ENCODE measurements around the gene SORCS2. TPM values are rescaled to one million over a fixed set of nuclear protein-coding genes. Genes with fewer than 3 reads are reported as not detected.

Gene SORCS2
- total RNA-seq, 1 donor from 2014 or later = 1.2 TPM

DNA sequence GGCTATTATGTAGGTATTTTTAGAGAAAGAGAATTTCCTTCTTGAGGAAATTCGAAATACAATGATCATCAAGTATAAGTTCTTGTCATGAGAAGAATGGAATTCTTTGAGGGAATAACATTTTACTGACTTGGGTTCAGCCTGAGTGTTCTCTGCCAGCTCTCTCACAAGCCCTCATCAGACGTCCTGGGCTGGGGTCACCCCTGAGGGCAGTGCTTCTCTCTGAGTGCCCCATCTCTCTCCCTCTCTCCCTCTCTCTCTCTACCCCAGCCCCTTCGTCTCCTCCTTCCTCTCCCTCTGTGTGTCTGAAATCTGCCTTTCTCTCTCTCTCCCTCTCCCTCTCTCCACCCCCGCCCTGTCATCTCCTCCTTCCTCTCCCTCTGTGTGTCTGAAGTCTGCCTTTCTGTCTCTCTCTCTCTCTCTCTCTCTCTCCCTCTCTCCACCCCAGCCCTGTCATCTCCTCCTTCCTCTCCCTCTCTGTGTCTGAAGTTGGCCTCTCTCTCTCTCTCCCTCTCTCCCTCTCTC, 484.1 kb downstream of the SORCS2 start:
- no peak for ATAC-seq (ENCODE audit: poor library complexity)
- intact Hi-C loops (cut with DNase I) = no loop called here
- DNase-seq = no peak

DNA sequence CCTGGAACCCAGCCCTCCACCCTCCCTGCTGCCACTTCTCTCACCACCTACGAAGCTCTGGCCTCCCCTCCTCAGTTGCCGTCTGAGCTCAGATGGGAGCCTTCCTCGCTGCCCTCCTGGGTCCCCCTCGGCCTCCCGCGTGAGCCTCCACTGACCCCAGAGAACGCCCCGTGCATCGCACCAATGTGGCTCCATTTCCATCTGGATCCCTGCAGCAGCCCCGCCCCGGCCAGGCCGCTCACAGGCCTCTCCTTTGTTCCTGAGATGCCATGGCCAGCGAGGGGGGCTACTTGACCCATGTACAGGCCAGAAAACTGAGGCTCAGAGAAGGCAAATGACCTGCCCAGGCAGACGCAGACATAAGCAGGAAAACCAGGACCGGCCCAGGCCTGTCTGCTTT, 484.7 kb downstream of the SORCS2 start:
- DNase-seq = no peak
- ATAC-seq (ENCODE audit: poor library complexity) = no peak
- intact Hi-C loops (cut with DNase I) = no loop called here

DNA sequence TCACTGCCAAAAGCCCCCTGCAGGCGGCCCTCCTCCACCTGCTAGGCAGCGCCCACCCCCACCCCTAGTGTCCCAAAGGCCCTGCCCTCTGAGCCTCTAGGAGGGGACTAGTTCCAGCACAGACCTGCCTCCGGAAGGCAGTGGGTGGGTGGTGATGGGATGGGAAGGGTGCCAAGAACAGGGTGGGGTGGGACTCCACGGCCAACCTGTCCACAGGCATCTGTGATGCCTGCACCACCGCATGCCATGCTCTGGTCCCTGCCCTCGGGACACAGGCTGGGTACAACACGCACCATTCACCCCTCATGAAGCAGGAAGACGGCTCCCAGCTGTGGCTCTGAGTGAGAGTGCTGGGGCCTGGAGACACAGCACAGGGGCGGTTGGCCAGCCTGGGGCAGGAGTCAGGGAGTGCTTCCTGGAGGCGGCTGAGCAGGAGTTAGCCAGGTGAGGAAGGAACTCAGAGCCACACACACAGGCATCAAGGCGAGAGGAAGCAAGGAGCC, 485.5 kb downstream of the SORCS2 start:
- intact Hi-C loops (cut with DNase I) = no loop called here
- ATAC-seq (ENCODE audit: poor library complexity) (no peak), DNase-seq (no peak)

DNA sequence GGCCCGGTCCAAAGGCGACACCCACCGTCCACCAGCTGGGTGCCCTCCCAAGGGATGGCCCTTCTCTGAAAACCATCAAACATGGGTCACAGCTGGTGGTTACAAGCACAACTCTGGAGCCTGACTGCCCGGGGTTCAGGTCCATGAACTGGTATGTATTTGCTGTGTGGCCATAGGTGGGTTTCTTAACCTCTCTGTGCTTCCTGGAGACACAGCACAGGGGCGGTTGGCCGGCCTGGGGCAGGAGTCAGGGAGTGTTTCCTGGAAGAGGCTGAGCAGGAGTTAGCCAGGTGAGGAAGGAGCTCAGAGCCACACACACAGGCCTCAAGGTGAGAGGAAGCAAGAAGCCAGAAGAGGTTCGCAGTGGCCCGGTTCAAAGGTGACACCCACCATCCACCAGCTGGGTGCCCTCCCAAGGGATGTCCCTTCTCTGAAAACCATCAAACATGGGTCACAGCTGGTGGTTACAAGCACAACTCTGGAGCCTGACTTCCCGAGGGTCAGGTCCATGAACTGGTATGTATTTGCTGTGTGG, 486.0 kb downstream of the SORCS2 start:
- ATAC-seq (ENCODE audit: poor library complexity) (no peak), DNase-seq (no peak)
- intact Hi-C loops (cut with DNase I) = no loop called here

DNA sequence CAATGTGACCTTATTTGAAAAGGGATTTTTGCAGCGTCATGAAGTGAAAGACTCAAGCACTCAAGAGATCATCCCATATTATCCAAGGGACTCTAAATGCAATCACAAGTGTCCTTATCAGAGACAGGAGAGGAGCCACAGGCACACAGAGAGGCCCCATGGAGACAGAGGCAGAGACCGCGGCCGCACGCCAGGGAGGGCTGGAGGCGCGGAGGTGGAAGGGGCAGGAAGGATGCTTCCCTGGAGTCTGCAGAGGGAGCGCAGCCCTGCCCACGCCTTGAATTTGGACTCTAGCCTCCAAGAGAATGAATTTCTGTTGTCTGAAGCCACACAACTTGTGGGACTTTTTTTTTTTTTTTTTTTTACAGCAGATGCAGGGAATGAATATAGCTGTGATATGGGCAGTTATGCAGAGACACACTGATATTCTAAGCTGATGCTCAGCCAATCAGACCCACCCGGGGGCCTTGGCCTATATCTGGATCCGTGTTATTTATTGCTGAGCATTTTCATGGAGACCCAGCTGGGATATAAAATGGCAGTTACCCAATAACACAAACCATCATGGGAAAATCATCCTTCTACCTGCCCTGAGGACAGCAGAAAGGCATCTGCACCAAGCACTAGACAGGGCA, 487.2 kb downstream of the SORCS2 start:
- ATAC-seq (ENCODE audit: poor library complexity) = no peak
- DNase-seq = no peak
- intact Hi-C loops (cut with DNase I) = no loop called here

DNA sequence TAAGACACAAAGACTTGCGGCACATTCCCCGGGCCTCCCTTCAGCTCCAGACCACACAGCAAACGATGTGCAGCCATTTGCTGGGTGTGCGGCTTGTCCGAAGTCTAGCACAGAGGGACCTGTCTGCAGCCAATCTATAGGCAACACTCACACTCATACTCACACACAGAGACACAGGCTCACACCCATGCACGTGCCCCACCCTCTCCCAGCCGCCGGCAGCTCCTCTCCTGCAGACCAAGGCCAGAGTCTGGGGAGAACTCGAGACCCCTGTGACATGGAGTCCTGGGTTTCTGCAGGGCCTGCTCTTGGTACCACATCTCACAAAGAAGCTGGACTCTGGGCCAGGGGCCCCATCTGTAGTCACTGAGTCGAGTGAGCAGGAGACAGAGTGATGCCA, 487.8 kb downstream of the SORCS2 start:
- no peak for DNase-seq
- ATAC-seq (ENCODE audit: poor library complexity) = no peak
- intact Hi-C loops (cut with DNase I) = no loop called here

DNA sequence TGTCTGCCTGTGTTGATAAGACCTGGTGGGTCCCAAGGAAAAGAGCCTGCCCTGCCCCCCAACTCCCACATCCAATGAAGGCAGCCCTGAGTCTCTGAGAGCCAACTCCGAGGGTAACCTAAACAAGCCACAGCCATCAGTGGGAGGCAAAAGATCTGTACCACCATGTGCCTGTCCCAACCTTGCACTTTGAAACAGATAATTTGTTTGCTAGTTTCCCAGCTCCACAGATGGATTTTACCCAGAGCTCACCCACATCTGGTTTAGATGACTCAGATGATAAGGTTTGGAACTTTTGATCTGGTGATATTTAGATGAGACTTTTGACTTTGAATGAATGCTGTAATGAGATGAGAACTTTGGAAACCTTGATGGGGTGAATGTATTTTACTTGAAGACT, 488.4 kb downstream of the SORCS2 start:
- ATAC-seq (ENCODE audit: poor library complexity) (no peak), DNase-seq (no peak)
- intact Hi-C loops (cut with DNase I) = no loop called here

DNA sequence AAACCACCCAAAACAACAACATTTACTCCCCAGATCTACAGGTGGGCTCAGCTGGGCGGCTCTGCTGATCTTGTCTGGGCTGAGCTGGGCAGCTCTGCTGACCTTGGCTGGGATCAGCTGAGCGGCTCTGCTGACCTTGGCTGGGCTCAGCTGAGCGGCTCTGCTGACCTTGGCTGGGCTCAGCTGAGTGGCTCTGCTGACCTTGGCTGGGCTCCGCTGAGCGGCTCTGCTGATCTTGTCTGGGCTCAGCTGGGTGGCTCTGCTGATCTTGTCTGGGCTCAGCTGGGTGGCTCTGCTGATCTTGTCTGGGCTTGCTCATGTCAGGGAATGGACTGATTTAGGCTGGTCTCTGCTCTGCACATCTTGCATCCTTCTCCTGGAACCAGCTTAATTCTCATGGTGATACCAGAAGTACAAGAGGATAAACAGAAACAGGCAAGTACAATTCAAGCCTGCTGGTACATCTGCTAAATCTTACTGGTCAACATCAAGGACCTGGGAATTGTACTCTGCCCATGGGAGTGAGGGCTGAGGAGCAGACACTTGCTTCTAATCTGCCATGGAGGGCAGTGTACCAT, 490.9 kb downstream of the SORCS2 start:
- ATAC-seq (ENCODE audit: poor library complexity) (no peak), DNase-seq (no peak)
- intact Hi-C loops (cut with DNase I) = no loop called here

DNA sequence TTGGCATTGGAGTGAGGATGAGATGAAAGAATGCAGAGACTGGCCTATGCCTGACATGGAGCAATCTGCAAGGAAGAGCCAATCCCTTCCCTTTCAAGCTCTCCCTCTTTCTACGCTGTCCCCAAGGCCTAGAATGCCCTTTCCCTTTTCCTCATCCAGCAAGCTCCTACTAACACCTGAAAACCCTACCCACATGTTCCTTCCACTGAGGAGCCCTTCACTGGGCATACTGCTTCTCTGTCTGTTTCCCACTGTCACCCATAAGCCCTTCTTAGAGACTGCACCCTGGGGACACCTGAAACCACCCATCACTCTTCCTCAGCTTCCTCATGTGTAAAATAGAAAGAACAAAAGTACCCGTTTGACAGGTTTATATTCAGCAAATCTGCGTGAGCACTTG, 492.0 kb downstream of the SORCS2 start:
- intact Hi-C loops (cut with DNase I) = no loop called here

DNA sequence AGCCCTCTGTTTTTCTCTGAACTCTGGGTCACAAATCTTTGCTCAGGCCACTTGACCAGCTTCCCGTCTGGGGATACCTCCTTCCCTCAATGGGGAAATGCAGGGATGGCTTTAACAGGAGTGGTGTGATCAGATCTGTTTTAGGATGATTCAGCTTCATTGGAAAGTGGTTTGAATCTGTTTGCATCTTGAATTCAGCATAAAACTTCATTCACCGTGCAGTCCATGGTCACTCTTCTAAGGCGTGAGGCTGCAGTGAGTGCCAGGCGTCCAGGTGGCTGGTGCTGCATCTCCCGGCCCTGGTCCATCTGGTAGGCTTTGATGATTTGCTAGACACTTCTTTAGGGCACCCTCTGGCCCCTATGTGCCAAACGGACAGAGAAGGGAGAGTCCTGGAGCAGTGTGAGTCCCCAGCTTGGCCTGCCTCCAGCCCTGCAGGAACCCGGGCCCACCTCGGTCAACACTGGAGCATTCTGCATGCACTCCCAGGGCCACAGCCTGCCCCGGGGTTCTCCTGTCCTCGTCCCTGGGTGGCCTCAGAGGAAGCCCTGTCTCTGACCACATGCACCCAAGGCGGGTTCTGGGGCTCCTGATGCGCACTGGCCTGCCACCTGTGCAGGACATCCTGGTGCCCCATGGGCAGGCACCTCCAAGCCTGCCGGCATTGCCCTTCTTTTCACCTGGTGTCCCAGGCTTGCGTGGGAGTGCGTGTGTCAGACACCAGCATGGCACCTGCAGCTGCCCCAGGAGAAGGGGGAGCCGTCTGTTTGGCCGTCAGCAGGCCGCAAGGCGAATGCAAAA, 493.9 kb downstream of the SORCS2 start:
- ATAC-seq (ENCODE audit: poor library complexity) = no peak
- no peak for DNase-seq
- intact Hi-C loops (cut with DNase I) = no loop called here

More for the DNA sequence above, 492.0 kb downstream of the SORCS2 start:
- DNase-seq (no peak), ATAC-seq (ENCODE audit: poor library complexity) (no peak)

DNA sequence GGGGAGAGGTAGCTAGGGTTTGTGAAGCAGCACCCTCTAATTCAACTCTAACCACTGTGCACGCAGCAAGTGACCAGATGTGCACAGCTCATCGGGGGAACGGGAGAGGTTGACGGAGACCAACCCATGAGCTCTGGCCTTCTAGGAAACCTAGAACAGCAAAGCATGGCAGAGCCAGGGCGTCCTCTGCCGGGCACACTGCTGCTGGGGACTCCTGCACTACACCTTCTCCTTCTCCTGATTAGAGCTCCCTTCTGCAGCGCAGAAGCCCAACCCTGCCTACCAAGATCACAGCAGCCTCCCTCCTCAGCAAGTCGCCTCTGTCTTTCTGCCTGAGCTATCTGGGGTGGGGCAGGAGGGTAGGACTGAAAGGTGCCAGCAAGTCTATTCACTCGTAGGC, 494.7 kb downstream of the SORCS2 start:
- ATAC-seq (ENCODE audit: poor library complexity) (no peak), DNase-seq (no peak)
- intact Hi-C loops (cut with DNase I) = no loop called here

DNA sequence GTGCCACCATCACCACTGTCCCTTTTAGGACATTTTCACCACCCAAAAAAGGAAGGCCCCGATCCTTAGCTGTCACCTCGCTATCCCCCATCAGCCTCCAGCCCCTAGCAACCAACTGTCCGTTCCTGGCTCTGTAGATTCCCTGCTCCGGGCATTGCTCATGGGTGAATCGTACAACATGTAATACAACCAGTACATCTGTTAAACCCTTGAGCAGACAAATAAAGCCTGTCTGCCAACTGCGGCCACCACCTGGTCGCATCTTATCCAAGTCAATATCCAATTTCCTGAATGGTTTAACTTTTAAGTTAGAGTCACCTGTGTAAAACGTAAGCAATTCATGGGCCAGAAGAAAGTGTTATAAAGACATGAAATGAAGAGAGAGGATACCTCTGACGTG, 495.5 kb downstream of the SORCS2 start:
- DNase-seq (no peak), ATAC-seq (ENCODE audit: poor library complexity) (no peak)
- intact Hi-C loops (cut with DNase I) = no loop called here

DNA sequence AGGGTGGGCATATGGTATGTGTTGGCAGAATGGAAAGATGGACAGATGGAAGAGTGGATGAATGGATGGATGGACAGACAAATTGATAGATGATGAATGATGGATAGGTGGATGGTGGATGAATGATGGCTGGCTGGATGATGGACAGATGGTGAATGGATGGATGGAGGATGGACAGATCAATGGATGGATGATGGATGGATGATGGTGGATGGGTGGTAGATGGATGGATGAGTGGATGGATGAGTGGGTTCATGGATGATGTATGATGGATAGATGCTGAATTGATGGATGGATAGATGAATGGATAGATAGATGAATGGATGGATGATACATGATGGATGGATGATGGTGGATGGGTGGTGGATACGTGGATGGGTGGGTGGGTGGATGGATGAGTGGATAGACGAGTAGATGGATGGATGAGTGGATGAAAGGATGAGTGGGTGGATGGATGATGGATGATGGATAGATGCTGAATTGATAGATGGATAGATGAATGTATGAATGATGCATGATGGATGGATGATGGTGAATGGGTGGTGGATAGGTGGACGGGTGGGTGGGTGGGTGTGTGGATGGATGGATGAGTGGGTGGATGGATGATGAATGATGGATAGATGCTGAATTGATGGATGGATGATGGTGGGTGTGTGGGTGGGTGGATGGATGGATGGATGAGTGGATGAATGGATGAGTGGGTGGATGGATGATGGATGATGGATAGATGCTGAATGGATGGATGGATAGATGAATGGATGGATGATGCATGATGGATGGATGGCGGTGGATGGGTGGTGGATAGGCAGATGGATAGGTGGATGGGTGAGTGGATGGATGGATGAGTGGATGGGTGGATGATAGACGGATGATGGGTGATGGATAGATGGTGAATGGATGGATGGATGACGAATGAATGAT, 497.7 kb downstream of the SORCS2 start:
- intact Hi-C loops (cut with DNase I) = no loop called here
- no peak for ATAC-seq (ENCODE audit: poor library complexity)
- DNase-seq = no peak

DNA sequence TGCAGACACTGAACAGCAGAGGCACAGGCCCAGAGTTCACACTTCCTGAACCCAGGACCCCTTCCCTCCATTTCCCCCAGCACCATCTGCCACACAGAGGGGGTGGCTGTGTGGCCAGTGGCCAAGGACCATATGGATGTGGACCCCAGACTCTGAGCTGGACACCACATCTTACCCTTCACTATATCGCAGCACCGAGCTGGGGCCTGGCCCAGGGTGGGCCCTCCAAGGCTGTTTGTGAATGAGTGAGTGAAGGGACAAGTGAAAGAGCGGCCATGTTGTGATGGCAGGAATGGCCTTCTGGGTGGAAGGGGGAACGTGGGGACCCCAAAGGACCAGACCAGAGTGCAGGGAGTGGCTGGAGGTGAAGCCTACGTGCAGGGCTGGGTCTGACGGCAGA, 498.7 kb downstream of the SORCS2 start:
- ATAC-seq (ENCODE audit: poor library complexity) (no peak), DNase-seq (no peak)
- intact Hi-C loops (cut with DNase I) = no loop called here

DNA sequence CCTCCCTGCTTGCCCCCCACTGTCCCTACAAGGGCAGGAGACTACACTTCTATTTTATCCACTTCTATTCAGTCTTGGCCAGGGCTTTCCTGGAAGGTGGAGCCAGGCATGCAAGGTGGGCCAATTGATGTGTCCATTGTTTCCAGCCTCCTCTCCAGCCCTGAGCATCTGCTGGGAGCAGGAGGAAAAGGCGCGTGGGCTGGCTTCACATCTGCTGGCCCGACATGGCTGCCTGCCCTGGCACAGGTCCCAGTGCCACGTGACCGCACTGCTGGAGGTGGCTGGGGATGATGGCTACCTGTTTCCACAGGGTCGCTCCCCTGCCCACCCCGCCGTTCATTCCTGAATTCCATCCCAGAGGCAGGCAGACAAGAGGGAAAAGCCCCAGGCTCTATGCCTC, 499.6 kb downstream of the SORCS2 start:
- no peak for DNase-seq
- intact Hi-C loops (cut with DNase I) = no loop called here
- ATAC-seq (ENCODE audit: poor library complexity) = no peak

DNA sequence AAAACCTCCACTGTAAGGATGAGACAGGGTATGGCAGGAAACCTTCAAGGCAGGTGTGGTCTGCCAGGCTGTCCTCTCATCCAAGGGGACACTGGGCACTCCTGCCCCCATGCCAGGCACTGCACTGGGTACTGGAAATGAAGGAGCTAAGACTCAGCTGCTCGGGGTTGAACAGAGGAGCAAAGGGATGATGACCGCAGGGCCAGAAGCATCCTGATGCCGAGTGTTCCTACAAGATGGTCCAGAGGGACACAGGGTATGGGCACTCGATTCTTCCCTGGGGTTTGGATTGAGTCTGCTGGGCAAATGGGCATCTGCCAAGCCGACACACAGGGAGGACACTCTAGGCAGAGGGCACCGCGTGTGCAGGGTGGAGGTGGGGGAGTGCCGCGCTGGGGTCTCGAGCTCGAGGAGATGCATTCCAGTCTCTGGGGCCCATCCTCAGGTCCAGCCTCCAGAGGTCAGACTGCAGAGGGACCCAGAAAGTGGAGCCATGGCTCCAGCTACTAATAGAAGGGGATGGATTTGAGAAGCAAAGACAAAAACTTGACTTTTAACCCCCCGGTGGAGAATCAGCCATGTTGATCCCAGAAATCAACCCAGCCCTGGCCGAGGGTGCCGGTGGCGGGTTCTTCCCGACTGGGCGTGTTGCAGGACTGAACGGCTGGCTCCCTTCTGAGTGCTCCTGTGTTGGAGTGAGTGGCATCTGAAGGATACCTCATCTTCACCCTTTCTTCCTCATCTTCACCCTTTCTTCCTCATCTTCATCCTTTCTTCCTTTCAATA, 500.3 kb downstream of the SORCS2 start:
- ATAC-seq (ENCODE audit: poor library complexity) (no peak), DNase-seq (no peak)
- intact Hi-C loops (cut with DNase I) = no loop called here

DNA sequence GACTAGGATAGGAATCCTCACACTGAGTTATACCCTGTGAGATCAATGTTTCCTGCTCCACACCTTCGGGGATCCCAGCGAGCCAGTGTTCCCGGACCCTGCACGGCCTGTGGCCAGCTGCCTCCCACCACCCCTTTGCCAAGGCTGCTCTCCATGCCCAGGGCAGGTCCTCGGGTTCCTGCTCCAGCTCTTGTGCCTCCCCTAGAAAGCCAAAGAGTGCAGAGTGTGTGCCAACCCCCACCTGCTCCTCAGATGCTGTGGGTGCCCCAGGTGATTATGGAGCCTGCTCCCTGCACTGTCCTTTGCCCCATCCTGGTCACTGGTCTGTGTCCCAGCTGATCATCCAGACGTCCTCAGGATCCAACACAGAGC, 500.9 kb downstream of the SORCS2 start:
- ATAC-seq (ENCODE audit: poor library complexity) (no peak), DNase-seq (no peak)
- intact Hi-C loops (cut with DNase I) = no loop called here

DNA sequence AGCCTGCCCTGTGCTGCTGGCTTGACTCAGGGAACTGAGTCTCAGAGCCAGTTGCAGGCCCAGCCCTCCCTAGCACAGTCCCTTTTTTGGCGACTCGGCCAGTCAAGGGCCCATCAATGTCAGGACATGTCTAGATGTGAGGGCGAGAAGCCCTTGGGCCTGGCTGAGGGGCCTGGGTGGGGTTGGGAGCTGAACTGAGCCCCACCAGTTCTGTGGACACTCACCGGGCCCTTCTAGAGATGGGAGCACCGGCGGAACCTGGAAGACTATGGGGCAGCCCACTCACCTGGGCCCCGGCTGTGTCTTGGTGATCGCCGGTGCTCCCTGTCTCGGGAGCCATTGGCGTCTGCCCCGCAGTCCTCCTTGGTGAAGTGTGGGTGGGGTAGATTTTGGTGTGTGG, 501.4 kb downstream of the SORCS2 start:
- DNase-seq (no peak), ATAC-seq (ENCODE audit: poor library complexity) (no peak)
- intact Hi-C loops (cut with DNase I) = no loop called here

Measured in Right ventricle myocardium superior (tissue), 1 donor.